Stimulated activated CD4-positive, alpha-beta T cell treated with anti-CD3 and anti-CD28 coated beads, Interleukin-15, amount 100 ng/mL, for 48 hours (primary cell): ENCODE measurements around the gene GREB1.
A peak's percentile ranks its signal among the peaks of the same experiment; 100 is the strongest.

Experiments
- DNase-seq, 2 donors: peaks; one replicate each; pipeline ENCODE4 v3.0.0-alpha.2; 2020; ENCODE audit warnings: low read depth in 2 of 2

The GREB1 gene

GRCh38 chr2:11661891-11662435 lies 128.1 kb downstream of the GREB1 start:
- no peak for DNase-seq

GRCh38 chr2:11662882-11663281 lies 129.0 kb downstream of the GREB1 start:
- no peak for DNase-seq

GRCh38 chr2:11663427-11663826 lies 129.6 kb downstream of the GREB1 start:
- DNase-seq: no peak

- no peak for DNase-seq
These were observed 131.2 kb downstream of the GREB1 start for GRCh38 chr2:11665028-11665427.

GRCh38 chr2:11665510-11666362 lies 131.9 kb downstream of the GREB1 start:
- DNase-seq: no peak

- no peak for DNase-seq
These were observed 133.3 kb downstream of the GREB1 start for GRCh38 chr2:11667194-11667593.

GRCh38 chr2:11667866-11668637 lies 134.2 kb downstream of the GREB1 start:
- DNase-seq: no peak

- peak in 1 of 2 donors; percentile 14 for DNase-seq
These were observed 135.8 kb downstream of the GREB1 start, which contains the start of gene NTSR2 for GRCh38 chr2:11669454-11670291. Gene NTSR2, minus strand, starts transcription at chr2:11670195. Its CDS starts 66 bp downstream, at chr2:11670129.

GRCh38 chr2:11672407-11672806 lies 138.6 kb downstream of the GREB1 start:
- no peak for DNase-seq

GRCh38 chr2:11674983-11675382 lies 141.1 kb downstream of the GREB1 start:
- no peak for DNase-seq

GRCh38 chr2:11675423-11676112 lies 141.7 kb downstream of the GREB1 start:
- DNase-seq: no peak

GRCh38 chr2:11676640-11677039 lies 142.8 kb downstream of the GREB1 start:
- no peak for DNase-seq

- DNase-seq: no peak
These were observed 143.6 kb downstream of the GREB1 start for GRCh38 chr2:11677136-11678055.

- no peak for DNase-seq
These were observed 144.6 kb downstream of the GREB1 start for GRCh38 chr2:11678306-11678960.

GRCh38 chr2:11679016-11679415 lies 145.2 kb downstream of the GREB1 start:
- no peak for DNase-seq

GRCh38 chr2:11679486-11680181 lies 145.8 kb downstream of the GREB1 start:
- DNase-seq: no peak

GRCh38 chr2:11680182-11680900 lies 146.5 kb downstream of the GREB1 start:
- DNase-seq: no peak
